Brain microvascular endothelial cell (primary cell): ENCODE measurements around the gene ANXA6.
A peak's percentile ranks its signal among the peaks of the same experiment; 100 is the strongest.

Source experiments
- DNase-seq: peaks from one replicate; pipeline ENCODE4 v3.0.0-alpha.2; 2020
- H3K27ac ChIP-seq: fragments of 250-450 bp; sonication (Bioruptor Pico); 2 replicates; pipeline ENCODE4 v1.5.1; 2020; ENCODE audit warnings: mild to moderate bottlenecking, moderate library complexity
- H3K27me3 ChIP-seq: fragments of 250-450 bp; sonication (Bioruptor Pico); replicated peaks from 2 replicates; pipeline ENCODE4 v1.5.1; 2020; ENCODE audit warnings: mild to moderate bottlenecking
- H3K36me3 ChIP-seq: fragments of 250-450 bp; sonication (Bioruptor Pico); replicated peaks from 2 replicates; pipeline ENCODE4 v1.5.1; 2020; ENCODE audit warnings: mild to moderate bottlenecking
- H3K4me3 ChIP-seq: 2 replicates; pipeline ENCODE4 v1.5.1; 2011; ENCODE audit warnings: low read depth, mild to moderate bottlenecking, control low read depth, low read length, moderate library complexity
- CTCF ChIP-seq: IDR thresholded peaks from 2 replicates; pipeline ENCODE4 v1.5.1; 2011; ENCODE audit warnings: low read depth, mild to moderate bottlenecking, moderate library complexity, low read length, control low read depth, inconsistent platforms; ENCODE audit errors: missing control alignments
- in situ Hi-C: cut with HindIII; loops from 2 replicates; pipeline ENCODE4 v1.10.0; 2017; ENCODE audit warnings: low sequenced_read_pairs, low pct_ligation_motif_present

The ANXA6 gene

GRCh38 chr5:151086905-151087360 is 70.6 kb downstream of the ANXA6 start:
- no peak for TF ChIP-seq CTCF
- DNase-seq: no peak
- no peaks in the 10 kb centered on the region for H3K36me3 ChIP-seq
- in situ Hi-C loops: no loop called here
- no peaks in the 10 kb centered on the region for H3K27me3 ChIP-seq
- no peak overlapping the region for H3K4me3 ChIP-seq
- H3K27ac ChIP-seq: no peak overlapping the region

GRCh38 chr5:151086192-151086869 is 71.2 kb downstream of the ANXA6 start:
- in situ Hi-C loops: no loop called here
- no peaks in the 10 kb centered on the region for H3K36me3 ChIP-seq
- DNase-seq: no peak
- no peak overlapping the region for H3K27ac ChIP-seq
- H3K4me3 ChIP-seq: no peak overlapping the region
- no peak for TF ChIP-seq CTCF
- H3K27me3 ChIP-seq: no peaks in the 10 kb centered on the region

GRCh38 chr5:151085517-151086041 is 72.0 kb downstream of the ANXA6 start:
- TF ChIP-seq CTCF: no peak
- in situ Hi-C loops: no loop called here
- Histone ChIP-seq H3K4me3 (no peak overlapping the region), H3K36me3 (no peaks in the 10 kb centered on the region), H3K27me3 (no peaks in the 10 kb centered on the region), H3K27ac (peak overlapping the region; percentile 18)
- no peak for DNase-seq

GRCh38 chr5:151084363-151084762 is 73.2 kb downstream of the ANXA6 start:
- in situ Hi-C loops: no loop called here
- DNase-seq: no peak
- no peaks in the 10 kb centered on the region for H3K27me3 ChIP-seq
- no peak overlapping the region for H3K27ac ChIP-seq
- no peak for TF ChIP-seq CTCF
- H3K36me3 ChIP-seq: no peaks in the 10 kb centered on the region
- no peak overlapping the region for H3K4me3 ChIP-seq

GRCh38 chr5:151083081-151083676 is 74.4 kb downstream of the ANXA6 start:
- no peak for DNase-seq
- no peak overlapping the region for H3K27ac ChIP-seq
- in situ Hi-C loops: no loop called here

More at GRCh38 chr5:151083081-151083676, 74.4 kb downstream of the ANXA6 start:
- no peak for TF ChIP-seq CTCF
- H3K4me3 ChIP-seq: no peak overlapping the region
- peaks cover 4% of the 10 kb centered on the region for H3K36me3 ChIP-seq
- H3K27me3 ChIP-seq: no peaks in the 10 kb centered on the region
